ENCODE data around the gene PRKN. TPM values are rescaled to one million over a fixed set of nuclear protein-coding genes. Genes with fewer than 3 reads are reported as not detected.

PRKN gene
- total RNA-seq, 2 experiments from 2014 or later, result 0.63 TPM; not detected in 1

- no peaks in the 10 kb centered on the region for H3K27me3 Mint-ChIP-seq (ENCODE audit: low read depth)
- CTCF ChIA-PET, result interaction anchor here (0.6 to 5.9 kb wide), 39 partner anchors 8 to 637 kb away, joined by 3 to 179 read pairs (median 4); no protein-coding TSS in a partner anchor
These were observed 1356.7 kb downstream of the PRKN start for GRCh38 chr6:161370880-161371279.

GRCh38 chr6:161369339-161369738 lies 1358.2 kb downstream of the PRKN start:
- H3K4me1 Mint-ChIP-seq (ENCODE audit: low read depth), result no peaks in the 10 kb centered on the region
- no peak overlapping the region for H3K4me3 Mint-ChIP-seq
- ATAC-seq, result no peak
- POLR2A ChIA-PET, result no interaction called here
- H3K27ac Mint-ChIP-seq, result no peak overlapping the region
- H3K27me3 Mint-ChIP-seq (ENCODE audit: low read depth), result no peaks in the 10 kb centered on the region
- no peaks in the 10 kb centered on the region for H3K9me3 Mint-ChIP-seq (ENCODE audit: insufficient read depth)
- no peaks in the 10 kb centered on the region for H3K36me3 Mint-ChIP-seq (ENCODE audit: low read depth)
- CTCF ChIA-PET, result no interaction called here
- DNase-seq, result no peak

More at GRCh38 chr6:161370880-161371279, 1356.7 kb downstream of the PRKN start:
- POLR2A ChIA-PET, result no interaction called here
- H3K27ac Mint-ChIP-seq, result no peak overlapping the region
- H3K4me1 Mint-ChIP-seq (ENCODE audit: low read depth), result no peaks in the 10 kb centered on the region
- ATAC-seq (peak; percentile 92), DNase-seq (peak; percentile 77)
- H3K36me3 Mint-ChIP-seq (ENCODE audit: low read depth), result no peaks in the 10 kb centered on the region
- H3K9me3 Mint-ChIP-seq (ENCODE audit: insufficient read depth), result no peaks in the 10 kb centered on the region
- no peak overlapping the region for H3K4me3 Mint-ChIP-seq

GRCh38 chr6:161368514-161368913 lies 1359.1 kb downstream of the PRKN start:
- POLR2A ChIA-PET, result no interaction called here
- no peak for ATAC-seq
- H3K9me3 Mint-ChIP-seq (ENCODE audit: insufficient read depth), result peaks cover under 1% of the 10 kb centered on the region

GRCh38 chr6:161367472-161367871 lies 1360.1 kb downstream of the PRKN start:
- Mint-ChIP-seq H3K27ac (no peak overlapping the region), H3K36me3 (ENCODE audit: low read depth) (peaks cover 2% of the 10 kb centered on the region), H3K27me3 (ENCODE audit: low read depth) (no peaks in the 10 kb centered on the region), H3K4me1 (ENCODE audit: low read depth) (no peaks in the 10 kb centered on the region), H3K4me3 (no peak overlapping the region), H3K9me3 (ENCODE audit: insufficient read depth) (peaks cover 4% of the 10 kb centered on the region)
- no peak for DNase-seq
- ChIA-PET POLR2A (interaction anchor here (0.6 kb wide), 2 partner anchors 436 to 583 kb away, joined by 3 read pairs; no protein-coding TSS in a partner anchor), CTCF (interaction anchor here (1.5 kb wide), 1 partner anchor 436 kb away, joined by 3 read pairs; no protein-coding TSS in a partner anchor)
- no peak for ATAC-seq

More at GRCh38 chr6:161368514-161368913, 1359.1 kb downstream of the PRKN start:
- H3K27me3 Mint-ChIP-seq (ENCODE audit: low read depth), result no peaks in the 10 kb centered on the region
- H3K4me3 Mint-ChIP-seq, result no peak overlapping the region
- DNase-seq, result no peak
- CTCF ChIA-PET, result no interaction called here
- no peaks in the 10 kb centered on the region for H3K36me3 Mint-ChIP-seq (ENCODE audit: low read depth)
- no peaks in the 10 kb centered on the region for H3K4me1 Mint-ChIP-seq (ENCODE audit: low read depth)
- no peak overlapping the region for H3K27ac Mint-ChIP-seq

GRCh38 chr6:161366301-161366923 lies 1361.2 kb downstream of the PRKN start:
- peaks cover 4% of the 10 kb centered on the region for H3K9me3 Mint-ChIP-seq (ENCODE audit: insufficient read depth)

GRCh38 chr6:161365633-161366032 lies 1361.9 kb downstream of the PRKN start:
- Mint-ChIP-seq H3K27ac (no peak overlapping the region), H3K27me3 (ENCODE audit: low read depth) (no peaks in the 10 kb centered on the region), H3K4me1 (ENCODE audit: low read depth) (no peaks in the 10 kb centered on the region), H3K4me3 (no peak overlapping the region), H3K9me3 (ENCODE audit: insufficient read depth) (peaks cover 4% of the 10 kb centered on the region), H3K36me3 (ENCODE audit: low read depth) (peaks cover 2% of the 10 kb centered on the region)
- ChIA-PET CTCF (interaction anchor here (0.6 kb wide), 1 partner anchor 1623 kb away, joined by 3 read pairs; no protein-coding TSS in a partner anchor), POLR2A (no interaction called here)
- DNase-seq (no peak), ATAC-seq (no peak)

More at GRCh38 chr6:161366301-161366923, 1361.2 kb downstream of the PRKN start:
- DNase-seq (no peak), ATAC-seq (no peak)
- Mint-ChIP-seq H3K4me3 (no peak overlapping the region), H3K27me3 (ENCODE audit: low read depth) (no peaks in the 10 kb centered on the region), H3K36me3 (ENCODE audit: low read depth) (peaks cover 2% of the 10 kb centered on the region), H3K4me1 (ENCODE audit: low read depth) (no peaks in the 10 kb centered on the region), H3K27ac (no peak overlapping the region)
- POLR2A ChIA-PET, result interaction anchor here (0.6 kb wide), 1 partner anchor 582 kb away, joined by 3 read pairs; no protein-coding TSS in a partner anchor
- CTCF ChIA-PET, result interaction anchor here (1.5 kb wide), 1 partner anchor 435 kb away, joined by 3 read pairs; no protein-coding TSS in a partner anchor

- H3K9me3 Mint-ChIP-seq (ENCODE audit: insufficient read depth), result peaks cover 4% of the 10 kb centered on the region
- DNase-seq (no peak), ATAC-seq (no peak)
- POLR2A ChIA-PET, result no interaction called here
- CTCF ChIA-PET, result interaction anchor here (1.0 to 1.6 kb wide), 2 partner anchors 8 to 433 kb away, joined by 4 to 5 read pairs; no protein-coding TSS in a partner anchor
- H3K27me3 Mint-ChIP-seq (ENCODE audit: low read depth), result no peaks in the 10 kb centered on the region
- peaks cover 2% of the 10 kb centered on the region for H3K36me3 Mint-ChIP-seq (ENCODE audit: low read depth)
- no peaks in the 10 kb centered on the region for H3K4me1 Mint-ChIP-seq (ENCODE audit: low read depth)
- H3K4me3 Mint-ChIP-seq, result no peak overlapping the region
- H3K27ac Mint-ChIP-seq, result no peak overlapping the region
These were observed 1364.3 kb downstream of the PRKN start for GRCh38 chr6:161363286-161363685.

- ATAC-seq, result no peak
- Mint-ChIP-seq H3K27me3 (ENCODE audit: low read depth) (no peaks in the 10 kb centered on the region), H3K4me3 (no peak overlapping the region), H3K36me3 (ENCODE audit: low read depth) (peaks cover 2% of the 10 kb centered on the region), H3K27ac (no peak overlapping the region), H3K9me3 (ENCODE audit: insufficient read depth) (peaks cover 4% of the 10 kb centered on the region), H3K4me1 (ENCODE audit: low read depth) (peaks cover 2% of the 10 kb centered on the region)
- POLR2A ChIA-PET, result no interaction called here
- no peak for DNase-seq
- CTCF ChIA-PET, result interaction anchor here (1.0 kb wide), 1 partner anchor 9 kb away, joined by 4 read pairs; no protein-coding TSS in a partner anchor
These were observed 1365.3 kb downstream of the PRKN start for GRCh38 chr6:161362266-161362665.

GRCh38 chr6:161361529-161361928 lies 1366.0 kb downstream of the PRKN start:
- DNase-seq (no peak), ATAC-seq (no peak)
- Mint-ChIP-seq H3K4me3 (no peak overlapping the region), H3K36me3 (ENCODE audit: low read depth) (peaks cover 2% of the 10 kb centered on the region), H3K4me1 (ENCODE audit: low read depth) (peaks cover 5% of the 10 kb centered on the region), H3K9me3 (ENCODE audit: insufficient read depth) (peaks cover 4% of the 10 kb centered on the region), H3K27ac (no peak overlapping the region), H3K27me3 (ENCODE audit: low read depth) (no peaks in the 10 kb centered on the region)
- ChIA-PET POLR2A (no interaction called here), CTCF (no interaction called here)

GRCh38 chr6:161360520-161360919 lies 1367.0 kb downstream of the PRKN start:
- DNase-seq (no peak), ATAC-seq (no peak)
- CTCF ChIA-PET, result no interaction called here
- Mint-ChIP-seq H3K4me1 (ENCODE audit: low read depth) (peaks cover 12% of the 10 kb centered on the region), H3K9me3 (ENCODE audit: insufficient read depth) (peaks cover 4% of the 10 kb centered on the region), H3K27ac (no peak overlapping the region), H3K27me3 (ENCODE audit: low read depth) (no peaks in the 10 kb centered on the region), H3K4me3 (no peak overlapping the region), H3K36me3 (ENCODE audit: low read depth) (peaks cover 2% of the 10 kb centered on the region)
- POLR2A ChIA-PET, result no interaction called here

- no peaks in the 10 kb centered on the region for H3K27me3 Mint-ChIP-seq (ENCODE audit: low read depth)
- ATAC-seq, result no peak
- no peak overlapping the region for H3K27ac Mint-ChIP-seq
- H3K9me3 Mint-ChIP-seq (ENCODE audit: insufficient read depth), result peaks cover 4% of the 10 kb centered on the region
- no peak overlapping the region for H3K4me3 Mint-ChIP-seq
- CTCF ChIA-PET, result no interaction called here
- H3K36me3 Mint-ChIP-seq (ENCODE audit: low read depth), result peaks cover 2% of the 10 kb centered on the region
- peaks cover 12% of the 10 kb centered on the region for H3K4me1 Mint-ChIP-seq (ENCODE audit: low read depth)
- POLR2A ChIA-PET, result no interaction called here
- DNase-seq, result no peak
These were observed 1368.0 kb downstream of the PRKN start for GRCh38 chr6:161359618-161359945.

- Mint-ChIP-seq H3K27ac (no peak overlapping the region), H3K27me3 (ENCODE audit: low read depth) (no peaks in the 10 kb centered on the region), H3K4me3 (no peak overlapping the region), H3K36me3 (ENCODE audit: low read depth) (no peaks in the 10 kb centered on the region), H3K4me1 (ENCODE audit: low read depth) (peaks cover 18% of the 10 kb centered on the region), H3K9me3 (ENCODE audit: insufficient read depth) (no peaks in the 10 kb centered on the region)
- ATAC-seq, result no peak
- CTCF ChIA-PET, result interaction anchor here (1.1 kb wide), 1 partner anchor 18 kb away, joined by 3 read pairs; no protein-coding TSS in a partner anchor
- peak; percentile 15 for DNase-seq
- POLR2A ChIA-PET, result no interaction called here
These were observed 1371.3 kb downstream of the PRKN start for GRCh38 chr6:161356167-161356854.

Data from activated CD8-positive, alpha-beta T cell treated with anti-CD3 and anti-CD28 coated beads, Interleukin-2, amount 10 ng/mL, durations not matched to agents 7 days and 5 days (primary cell).